D721Med (cell line): ENCODE measurements around the gene ZBTB5.

Experiments used
- DNase-seq: peaks from one replicate; pipeline ENCODE4 v3.0.0; 2011; ENCODE audit warnings: low spot score; ENCODE audit not compliant: insufficient read length
- FAIRE-seq: peaks from 2 replicates; lab custom pipeline; 2011; peaks lifted over from hg19 to GRCh38; lab: Jason Lieb, UNC
- TF ChIP-seq, protein P1 (sequence below): IDR thresholded peaks from 2 replicates; pipeline ENCODE4 v1.5.1; 2012; ENCODE audit warnings: mild to moderate bottlenecking, control low read depth; ENCODE audit not compliant: insufficient read depth; ENCODE audit errors: missing control alignments

Gene ZBTB5

DNA sequence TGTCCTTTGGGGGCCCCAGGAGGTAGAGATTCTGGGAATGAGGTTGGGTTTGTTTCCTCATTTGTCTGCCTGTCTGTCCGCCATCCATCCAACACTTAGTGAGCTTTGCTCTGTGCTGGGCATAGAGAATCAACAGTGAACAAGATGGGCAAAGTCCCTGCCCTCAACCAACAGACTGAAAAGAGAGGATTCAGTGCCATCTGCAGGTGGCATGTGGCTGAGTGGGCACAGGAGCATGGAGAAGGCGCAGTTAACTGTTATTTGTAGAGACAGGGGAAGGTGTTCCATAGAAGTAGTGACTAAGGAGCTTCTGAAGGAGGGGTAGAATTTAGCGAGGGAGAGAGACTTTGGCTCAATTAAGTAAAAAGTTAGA is 43.6 kb upstream of the ZBTB5 start:
- TF ChIP-seq, protein P1, sequence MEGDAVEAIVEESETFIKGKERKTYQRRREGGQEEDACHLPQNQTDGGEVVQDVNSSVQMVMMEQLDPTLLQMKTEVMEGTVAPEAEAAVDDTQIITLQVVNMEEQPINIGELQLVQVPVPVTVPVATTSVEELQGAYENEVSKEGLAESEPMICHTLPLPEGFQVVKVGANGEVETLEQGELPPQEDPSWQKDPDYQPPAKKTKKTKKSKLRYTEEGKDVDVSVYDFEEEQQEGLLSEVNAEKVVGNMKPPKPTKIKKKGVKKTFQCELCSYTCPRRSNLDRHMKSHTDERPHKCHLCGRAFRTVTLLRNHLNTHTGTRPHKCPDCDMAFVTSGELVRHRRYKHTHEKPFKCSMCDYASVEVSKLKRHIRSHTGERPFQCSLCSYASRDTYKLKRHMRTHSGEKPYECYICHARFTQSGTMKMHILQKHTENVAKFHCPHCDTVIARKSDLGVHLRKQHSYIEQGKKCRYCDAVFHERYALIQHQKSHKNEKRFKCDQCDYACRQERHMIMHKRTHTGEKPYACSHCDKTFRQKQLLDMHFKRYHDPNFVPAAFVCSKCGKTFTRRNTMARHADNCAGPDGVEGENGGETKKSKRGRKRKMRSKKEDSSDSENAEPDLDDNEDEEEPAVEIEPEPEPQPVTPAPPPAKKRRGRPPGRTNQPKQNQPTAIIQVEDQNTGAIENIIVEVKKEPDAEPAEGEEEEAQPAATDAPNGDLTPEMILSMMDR, result no peak
- FAIRE-seq (no peak), DNase-seq (no peak)

DNA sequence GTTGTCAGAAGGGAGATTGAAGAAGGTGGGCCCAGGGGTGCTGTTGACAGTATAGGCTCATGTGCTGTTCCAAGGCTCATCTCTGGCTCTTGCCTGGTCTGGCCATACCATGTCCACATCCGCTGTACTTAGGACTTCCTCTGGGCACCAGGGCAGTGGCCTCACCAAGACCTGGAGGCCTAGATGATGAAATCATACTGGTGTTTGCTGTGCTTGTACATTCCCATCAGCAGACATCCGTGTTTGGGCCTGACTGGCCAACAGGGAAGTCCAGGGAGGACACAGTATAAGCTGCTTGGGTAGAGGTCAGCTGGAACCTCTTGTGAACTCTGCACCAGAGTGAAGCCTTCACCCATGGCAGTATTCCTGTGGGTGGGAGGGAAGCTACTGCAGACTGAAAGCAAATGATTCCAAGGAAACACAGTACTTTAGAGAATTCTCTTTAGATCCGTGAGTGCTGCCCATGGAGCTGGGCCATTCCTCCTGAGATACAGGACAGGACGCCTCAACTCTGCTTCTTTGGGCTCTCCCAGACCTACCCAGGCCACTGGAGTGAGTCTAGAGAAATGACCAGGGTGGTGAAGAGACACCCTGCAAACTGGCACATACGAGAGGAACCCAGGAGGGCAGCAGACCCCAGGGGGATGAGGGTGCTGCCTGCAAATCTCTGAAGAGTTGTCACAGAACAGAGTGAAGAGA is 43.0 kb upstream of the ZBTB5 start:
- no peak for FAIRE-seq
- TF ChIP-seq, protein P1, result no peak

DNA sequence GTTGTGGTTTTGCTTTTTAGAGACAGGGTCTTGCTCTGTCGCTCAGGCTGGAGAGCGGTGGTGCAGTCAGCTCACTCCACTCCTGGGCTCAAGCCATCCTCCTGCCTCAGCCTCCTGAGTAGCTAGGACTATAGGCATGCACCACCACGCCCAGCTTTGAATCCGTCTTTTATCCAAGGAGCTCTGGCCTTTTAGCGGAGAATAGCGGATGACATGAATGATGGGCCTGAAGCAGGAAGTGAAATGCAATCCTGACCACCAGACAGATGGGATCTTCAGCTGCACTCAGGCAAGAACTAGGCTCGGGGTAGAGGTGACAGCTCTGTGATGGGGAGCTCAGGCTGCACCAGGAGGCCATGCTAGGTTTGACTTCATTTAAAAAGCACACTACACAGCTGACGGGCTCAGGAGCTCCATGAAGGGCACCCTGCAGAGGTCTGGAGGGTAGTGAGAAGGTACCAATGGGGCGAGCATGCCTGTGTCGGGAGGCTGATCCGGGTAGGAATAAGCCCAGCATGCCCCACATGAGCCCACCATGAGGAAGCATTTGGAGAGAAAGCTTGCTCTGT is 42.4 kb upstream of the ZBTB5 start:
- FAIRE-seq, result no peak
- TF ChIP-seq, protein P1, result no peak
- no peak for DNase-seq

More for the DNA sequence above, 43.0 kb upstream of the ZBTB5 start:
- no peak for DNase-seq

DNA sequence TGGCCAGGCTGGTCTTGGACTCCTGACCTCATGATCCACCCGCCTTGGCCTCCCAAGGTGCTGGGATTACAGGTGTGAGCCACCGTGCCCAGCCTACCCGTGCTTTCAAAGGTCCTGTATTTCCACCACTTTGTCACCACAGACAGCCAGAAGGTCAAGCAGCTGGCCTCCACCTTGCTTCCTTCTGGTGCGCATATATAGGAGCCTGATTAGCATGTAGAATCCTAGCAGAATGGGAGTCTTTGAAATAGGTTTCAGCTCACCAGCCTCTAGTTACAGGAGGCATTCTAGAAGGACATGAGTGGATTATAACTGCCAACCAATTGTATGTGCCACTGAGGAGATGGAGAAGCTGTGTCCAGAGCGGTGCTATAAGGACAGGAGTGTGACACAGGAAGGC is 39.4 kb upstream of the ZBTB5 start:
- FAIRE-seq (no peak), DNase-seq (no peak)
- TF ChIP-seq, protein P1, result no peak

DNA sequence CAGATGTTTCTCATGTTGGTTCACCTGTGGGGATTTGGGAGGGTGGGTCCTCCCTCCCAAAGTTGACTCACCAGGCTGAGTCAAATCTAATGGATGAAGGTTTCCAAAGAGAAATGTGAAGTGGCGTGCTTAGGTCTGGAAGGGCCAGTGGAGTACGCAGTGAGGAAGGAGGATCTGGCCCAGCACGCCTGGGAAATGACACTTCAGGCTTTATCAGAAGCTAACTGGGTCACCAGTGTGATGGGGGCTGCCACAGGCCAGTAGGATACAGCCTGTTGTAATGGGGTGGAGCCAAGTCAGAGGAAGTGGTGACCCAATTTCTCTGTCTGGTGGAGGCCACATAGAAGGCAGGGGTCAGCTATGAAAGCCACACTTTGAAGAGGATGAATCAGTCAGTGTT is 38.5 kb upstream of the ZBTB5 start:
- FAIRE-seq (no peak), DNase-seq (no peak)
- TF ChIP-seq, protein P1, result no peak

DNA sequence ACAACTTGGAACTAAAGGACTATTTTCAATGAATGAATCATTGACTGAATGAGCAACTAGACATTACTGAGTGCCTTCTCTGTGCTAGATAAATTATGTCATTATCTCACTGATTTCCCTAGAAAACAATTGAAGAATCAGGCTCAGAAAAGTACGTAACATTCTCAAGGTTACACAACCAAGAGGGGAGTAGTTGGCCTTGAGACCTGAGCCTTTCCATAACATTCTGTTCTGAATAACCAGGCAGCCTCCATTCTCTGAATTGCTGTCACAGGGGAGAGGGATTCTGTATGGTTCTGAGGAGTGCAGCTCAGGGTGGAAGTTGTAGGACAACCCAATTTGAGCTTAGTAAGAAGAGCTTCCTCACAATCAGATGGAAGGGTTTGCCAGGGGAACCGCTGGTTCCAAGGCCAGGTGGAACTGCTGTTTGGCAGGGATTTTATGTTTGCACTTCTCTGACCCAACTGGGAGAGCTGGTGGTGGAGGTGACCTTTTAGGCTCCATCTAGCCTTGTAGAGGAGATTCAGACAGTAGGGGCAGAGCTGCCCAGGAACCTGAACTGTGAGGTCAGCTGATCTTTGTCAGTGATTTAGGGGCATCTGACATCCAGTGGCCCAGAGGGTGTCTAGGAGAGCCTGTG is 36.8 kb upstream of the ZBTB5 start:
- TF ChIP-seq, protein P1, result no peak
- no peak for DNase-seq
- FAIRE-seq, result no peak

DNA sequence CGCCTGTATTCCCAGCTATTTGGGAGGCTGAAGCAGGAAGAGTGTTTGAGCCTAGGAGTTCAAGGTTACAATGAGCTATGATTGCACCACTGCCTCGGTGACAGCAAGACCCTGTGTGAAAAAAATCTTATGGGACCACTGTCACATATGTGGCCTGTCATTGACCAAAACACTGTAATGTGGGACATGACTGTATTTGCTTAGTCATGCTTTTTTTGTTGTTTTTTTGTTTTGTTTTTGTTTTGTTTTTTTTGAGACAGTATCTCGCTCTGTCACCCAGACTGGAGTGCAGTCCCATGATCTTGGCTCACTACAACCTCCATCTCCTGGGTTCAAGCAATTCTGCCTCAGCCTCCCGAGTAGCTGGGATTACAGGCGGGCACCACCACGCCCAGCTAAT is 34.0 kb upstream of the ZBTB5 start:
- no peak for FAIRE-seq
- DNase-seq, result no peak
- TF ChIP-seq, protein P1, result no peak
